SK-N-SH (cell line): Measurements from ENCODE around the gene LUC7L2. TPM values are rescaled to one million over a fixed set of nuclear protein-coding genes. Genes with fewer than 3 reads are reported as not detected.

Experiments used
- CTCF ChIA-PET: fragments of 300-600, 350-600 bp; formaldehyde crosslinking; extraction: SDS; loops from one replicate; lab custom pipeline; 2021; lab: Yijun Ruan, JAX
- POLR2A ChIA-PET: fragments of 350-600 bp; sonication (Branson Sonifier 250); formaldehyde crosslinking; extraction: SDS; loops from one replicate; lab custom pipeline; 2020; ENCODE audit warnings: antibody characterized with exemption, inconsistent platforms; lab: Yijun Ruan, JAX
- DNase-seq: peaks from one replicate; pipeline ENCODE4 v3.0.0; 2012
- H2AFZ ChIP-seq: fragments of 200-600 bp; sonication (generic); 2 replicates; pipeline ENCODE4 v1.8.1; 2016; ENCODE audit warnings: antibody characterized with exemption, mild to moderate bottlenecking, low read depth
- H3F3A ChIP-seq: fragments of 200-600 bp; sonication (generic); replicated peaks from 2 replicates; pipeline ENCODE3; 2016; ENCODE audit warnings: antibody characterized with exemption, mild to moderate bottlenecking; ENCODE audit not compliant: insufficient read depth
- H3K27ac ChIP-seq, 2 experiments: fragments of 200-500 bp in 1 of 2; fragments of 200-600 bp in 1 of 2; sonication (Bioruptor generic) in 1 of 2; sonication (generic), shearing (Covaris generic) in 1 of 2; 2 replicates each; pipeline versions ENCODE4 v1.5.1 to v1.6.1; 2014 to 2016; ENCODE audit warnings: low read depth in 2 of 2, inconsistent platforms in 1 of 2, low read length in 1 of 2, mild to moderate bottlenecking in 1 of 2, mixed read lengths in 1 of 2
- H3K27me3 ChIP-seq: fragments of 200-600 bp; sonication (generic), shearing (Covaris generic); 2 replicates; pipeline ENCODE4 v1.6.1; 2016; ENCODE audit warnings: mixed run types; ENCODE audit not compliant: insufficient read depth
- H3K36me3 ChIP-seq, 2 experiments: fragments of 200-500 bp in 1 of 2; fragments of 200-600 bp in 1 of 2; sonication (Bioruptor generic) in 1 of 2; sonication (generic) in 1 of 2; replicated peaks in 1 of 2; 2 replicates each; pipeline versions ENCODE3 to v1.5.1; 2014 to 2016; ENCODE audit warnings: low read length in 1 of 2, mild to moderate bottlenecking in 1 of 2; ENCODE audit not compliant: insufficient read depth in 2 of 2, control insufficient read depth in 1 of 2
- H3K4me1 ChIP-seq, 2 experiments: fragments of 200-500 bp in 1 of 2; fragments of 200-600 bp in 1 of 2; sonication (Bioruptor generic) in 1 of 2; sonication (generic), shearing (Covaris generic) in 1 of 2; 2 replicates each; pipeline versions ENCODE4 v1.5.1 to v1.6.1; 2014 to 2016; ENCODE audit warnings: low read depth in 1 of 2, low read length in 1 of 2, mixed run types in 1 of 2; ENCODE audit not compliant: insufficient read depth in 2 of 2, control insufficient read depth in 1 of 2
- H3K4me2 ChIP-seq: fragments of 200-600 bp; sonication (generic), shearing (Covaris generic); 2 replicates; pipeline ENCODE4 v1.6.1; 2017; ENCODE audit warnings: mixed run types
- H3K4me3 ChIP-seq, 2 experiments: fragments of 200-500 bp in 1 of 2; fragments of 200-600 bp in 1 of 2; sonication (Bioruptor generic) in 1 of 2; sonication (generic), shearing (Covaris generic) in 1 of 2; 2 replicates each; pipeline versions ENCODE4 v1.5.1 to v1.8.1; 2014 to 2016; ENCODE audit warnings: low read depth in 2 of 2, inconsistent platforms in 1 of 2, low read length in 1 of 2, mild to moderate bottlenecking in 1 of 2, mixed read lengths in 1 of 2, moderate library complexity in 1 of 2
- H3K79me2 ChIP-seq: fragments of 200-600 bp; sonication (generic); 2 replicates; pipeline ENCODE4 v1.8.1; 2017; ENCODE audit warnings: mild to moderate bottlenecking; ENCODE audit not compliant: insufficient read depth
- H3K9ac ChIP-seq: fragments of 200-600 bp; sonication (generic); 2 replicates; pipeline ENCODE4 v1.6.1; 2017; ENCODE audit warnings: mixed run types
- H3K9me2 ChIP-seq: fragments of 200-600 bp; sonication (generic); 2 replicates; pipeline ENCODE4 v1.6.1; 2017; ENCODE audit warnings: mixed run types
- H3K9me3 ChIP-seq: fragments of 200-600 bp; sonication (generic); 2 replicates; pipeline ENCODE4 v1.6.1; 2017; ENCODE audit warnings: mixed run types, mild to moderate bottlenecking, moderate library complexity
- H4K20me1 ChIP-seq: fragments of 200-600 bp; sonication (generic); 2 replicates; pipeline ENCODE4 v1.6.1; 2017; ENCODE audit warnings: mild to moderate bottlenecking, mixed run types; ENCODE audit not compliant: insufficient read depth
- FOSL2 ChIP-seq: IDR thresholded peaks from 2 replicates; pipeline ENCODE4 v1.4.0; 2012; ENCODE audit warnings: low read depth, mild to moderate bottlenecking, moderate library complexity, borderline replicate concordance
- GATA2 ChIP-seq: sonication (generic); formaldehyde crosslinking; IDR thresholded peaks from 2 replicates; pipeline ENCODE4 v1.5.0; 2020; ENCODE audit warnings: mild to moderate bottlenecking, missing genetic modification reagents
- JUND ChIP-seq: IDR thresholded peaks from 2 replicates; pipeline ENCODE4 v1.4.0; 2012
- MEF2A ChIP-seq: IDR thresholded peaks from 2 replicates; pipeline ENCODE4 v1.4.0; 2012; ENCODE audit warnings: low read depth, borderline replicate concordance
- MXI1 ChIP-seq: IDR thresholded peaks from 2 replicates; pipeline ENCODE4 v1.6.1; 2012; ENCODE audit warnings: mild to moderate bottlenecking, low read depth, low read length, improper control_type of control experiment
- RAD21 ChIP-seq: IDR thresholded peaks from 2 replicates; pipeline ENCODE4 v1.6.1; 2012; ENCODE audit warnings: mild to moderate bottlenecking, low read length
- RCOR1 ChIP-seq: fragments of 150-350 bp; IDR thresholded peaks from 2 replicates; pipeline ENCODE4 v1.6.1; 2017; ENCODE audit warnings: antibody characterized with exemption, low read length
- RXRA ChIP-seq: IDR thresholded peaks from 2 replicates; pipeline ENCODE4 v1.4.0; 2012; ENCODE audit warnings: low read depth, mild to moderate bottlenecking, borderline replicate concordance
- SIN3A ChIP-seq: IDR thresholded peaks from 2 replicates; pipeline ENCODE4 v1.6.1; 2012; ENCODE audit warnings: low read depth, mild to moderate bottlenecking, low read length, moderate library complexity, borderline replicate concordance
- SMC3 ChIP-seq: IDR thresholded peaks from 2 replicates; pipeline ENCODE4 v1.6.1; 2012; ENCODE audit warnings: low read depth, low read length, improper control_type of control experiment
- YY1 ChIP-seq: IDR thresholded peaks from 2 replicates; pipeline ENCODE4 v1.4.0; 2012; ENCODE audit warnings: low read depth, mild to moderate bottlenecking
- WGBS: methylation state at CpG from one replicate; pipeline ENCODE4 v1.1.6; 2017; ENCODE audit warnings: low lambda C conversion rate; 5-methylcytosine and 5-hydroxymethylcytosine counted together
- polyA plus RNA-seq, 3 experiments: library from polyadenylated mRNA; depleted of rRNA; stranded (reverse); fragments of >200 nt; gene quantifications; 2 replicates each; pipeline ENCODE4 v1.2.3, GENCODE V29; 2012
- TF ChIP-seq, protein P1 (sequence below): IDR thresholded peaks from 2 replicates; pipeline ENCODE4 v1.4.0; 2012; ENCODE audit warnings: low read depth, borderline replicate concordance
- TF ChIP-seq, protein P2 (sequence below): IDR thresholded peaks from 2 replicates; pipeline ENCODE4; 2012
- TF ChIP-seq, protein P3 (sequence below): IDR thresholded peaks from 2 replicates; pipeline ENCODE4 v1.4.0; 2012; ENCODE audit warnings: low read depth
- TF ChIP-seq, protein P4 (sequence below): fragments of 150-350 bp; IDR thresholded peaks from 2 replicates; pipeline ENCODE4 v1.6.1; 2017; ENCODE audit warnings: antibody characterized with exemption, low read length, low read depth, borderline replicate concordance
- TF ChIP-seq, protein P5 (sequence below): IDR thresholded peaks from 2 replicates; pipeline ENCODE4 v1.6.1; 2012; ENCODE audit warnings: mild to moderate bottlenecking, low read depth, low read length, moderate library complexity

The LUC7L2 gene
- polyA plus RNA-seq, 1 of the 3 experiments (the other 2 are of a cell fraction), result 45.7 TPM

DNA sequence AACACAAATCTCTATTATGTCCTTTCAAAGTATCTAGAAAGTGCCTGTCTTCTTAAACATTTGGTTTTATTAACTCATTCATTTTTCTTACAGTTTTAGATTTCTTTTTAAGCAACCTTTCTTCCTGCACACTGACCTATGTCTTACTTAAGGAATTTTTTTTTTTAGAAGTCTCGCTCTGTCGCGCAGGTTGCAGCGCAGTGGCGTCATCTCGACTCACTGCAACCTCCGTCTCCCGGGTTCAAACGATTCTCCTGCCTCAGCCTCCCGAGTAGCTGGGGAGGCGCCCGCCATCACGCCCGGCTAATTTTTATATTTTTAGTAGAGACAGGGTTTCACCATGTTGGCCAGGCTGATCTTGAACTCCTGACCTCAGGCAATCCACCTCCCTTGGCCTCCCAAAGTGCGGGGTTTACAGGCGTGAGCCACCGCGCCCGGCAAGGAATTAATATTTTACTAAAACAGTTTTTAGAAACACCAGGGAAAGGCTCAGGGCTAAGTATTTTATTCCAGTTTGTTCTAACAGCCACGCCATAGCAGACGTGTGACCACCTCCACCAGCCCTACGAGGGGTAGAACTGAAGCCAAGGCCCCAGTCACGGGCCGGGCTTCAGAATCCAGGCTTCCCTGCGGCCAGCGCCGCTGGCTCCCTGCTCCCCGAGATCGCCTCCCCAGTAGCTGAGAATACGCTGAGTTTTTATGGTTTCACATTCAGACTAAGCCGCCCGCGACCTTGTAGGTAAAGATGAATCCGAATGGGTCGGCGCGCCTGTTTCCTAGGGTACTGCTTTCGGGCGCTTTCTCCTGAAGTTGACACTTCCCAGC lies 941 bp upstream of the LUC7L2 start:
- 12% methylated on average over 39 of the region's 39 CpGs for WGBS
- peaks cover 59% of the 10 kb centered on the region for H3K79me2 ChIP-seq
- CTCF ChIA-PET, result interaction anchor here (1.0 to 1.7 kb wide), 4 partner anchors 11 to 49 kb away, joined by 3 to 4 read pairs (median 3); no protein-coding TSS in a partner anchor
- POLR2A ChIA-PET, result interaction anchor here (1.5 to 2.0 kb wide), 4 partner anchors 15 to 225 kb away, joined by 6 to 23 read pairs (median 8); a partner anchor contains a TSS
- peak overlapping the region; percentile 85 to 90 for H3K4me3 ChIP-seq
- no peaks in the 10 kb centered on the region for H3K9me3 ChIP-seq
- H3K9me2 ChIP-seq, result no peaks in the 10 kb centered on the region
- no peaks in the 10 kb centered on the region for H3K27me3 ChIP-seq
- H3F3A ChIP-seq, result peaks cover 34% of the 10 kb centered on the region
- peak overlapping the region; percentile 98 to 100 for H3K27ac ChIP-seq
- H3K36me3 ChIP-seq, result peaks cover 13 to 15% of the 10 kb centered on the region in 2 experiments
- H3K9ac ChIP-seq, result peak overlapping the region; percentile 89
- peak overlapping the region; percentile 85 for H3K4me2 ChIP-seq
- peaks cover 25% of the 10 kb centered on the region for H4K20me1 ChIP-seq
- no peak for TF ChIP-seq RXRA
- no peak for TF ChIP-seq YY1
- TF ChIP-seq RAD21, result no peak
- no peak for TF ChIP-seq MXI1
- TF ChIP-seq SIN3A, result no peak
- TF ChIP-seq, protein P1, sequence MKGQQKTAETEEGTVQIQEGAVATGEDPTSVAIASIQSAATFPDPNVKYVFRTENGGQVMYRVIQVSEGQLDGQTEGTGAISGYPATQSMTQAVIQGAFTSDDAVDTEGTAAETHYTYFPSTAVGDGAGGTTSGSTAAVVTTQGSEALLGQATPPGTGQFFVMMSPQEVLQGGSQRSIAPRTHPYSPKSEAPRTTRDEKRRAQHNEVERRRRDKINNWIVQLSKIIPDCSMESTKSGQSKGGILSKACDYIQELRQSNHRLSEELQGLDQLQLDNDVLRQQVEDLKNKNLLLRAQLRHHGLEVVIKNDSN, result no peak
- no peak for TF ChIP-seq JUND
- TF ChIP-seq GATA2 (CRISPR knock-in tag), result no peak
- no peak for TF ChIP-seq RCOR1
- TF ChIP-seq, protein P2, sequence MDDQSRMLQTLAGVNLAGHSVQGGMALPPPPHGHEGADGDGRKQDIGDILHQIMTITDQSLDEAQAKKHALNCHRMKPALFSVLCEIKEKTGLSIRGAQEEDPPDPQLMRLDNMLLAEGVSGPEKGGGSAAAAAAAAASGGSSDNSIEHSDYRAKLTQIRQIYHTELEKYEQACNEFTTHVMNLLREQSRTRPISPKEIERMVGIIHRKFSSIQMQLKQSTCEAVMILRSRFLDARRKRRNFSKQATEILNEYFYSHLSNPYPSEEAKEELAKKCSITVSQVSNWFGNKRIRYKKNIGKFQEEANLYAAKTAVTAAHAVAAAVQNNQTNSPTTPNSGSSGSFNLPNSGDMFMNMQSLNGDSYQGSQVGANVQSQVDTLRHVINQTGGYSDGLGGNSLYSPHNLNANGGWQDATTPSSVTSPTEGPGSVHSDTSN, result no peak
- TF ChIP-seq FOSL2, result no peak
- no peak for TF ChIP-seq MEF2A
- no peak; the same call in 1 of the 2 replicates for TF ChIP-seq SMC3
- peak overlapping the region; percentile 89 for H2AFZ ChIP-seq
- DNase-seq, result peak; percentile 68
- peaks cover 10 to 20% of the 10 kb centered on the region in 2 experiments; a peak in 3 of 4 replicates for H3K4me1 ChIP-seq

DNA sequence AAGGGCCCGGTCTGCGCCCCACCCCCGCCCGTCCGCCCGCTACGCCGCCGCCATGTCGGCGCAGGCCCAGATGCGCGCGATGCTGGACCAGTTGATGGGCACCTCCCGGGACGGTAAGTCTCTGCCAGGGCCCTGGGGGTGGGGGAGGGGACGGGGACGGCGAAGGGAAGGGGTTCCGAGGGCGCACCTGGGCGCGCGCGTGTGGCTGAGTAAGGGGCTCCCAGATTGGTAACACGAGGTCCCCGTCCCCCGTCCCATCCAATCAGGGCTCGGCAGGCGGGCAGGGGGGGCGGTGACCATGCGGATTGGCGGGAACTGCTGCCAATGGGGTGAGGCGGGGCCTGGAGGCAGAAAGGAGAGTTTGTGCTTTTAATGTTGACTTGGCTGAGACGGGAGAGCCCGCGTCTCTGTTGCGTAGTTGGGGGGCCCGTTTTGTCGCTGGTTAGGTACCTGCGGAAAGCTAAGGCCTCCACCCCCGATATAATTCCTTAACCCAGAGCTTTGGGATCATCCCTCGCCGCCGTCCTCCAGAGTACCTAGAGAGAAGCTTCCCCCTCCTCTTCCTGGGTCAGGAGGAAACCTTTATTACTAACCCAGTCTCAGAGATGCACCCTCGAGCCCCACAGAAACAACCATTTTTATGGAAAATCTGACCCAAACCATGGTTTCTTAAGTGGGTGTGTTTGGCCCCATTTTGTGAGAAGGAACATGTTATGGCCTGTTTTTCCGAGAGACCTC lies 685 bp downstream of the LUC7L2 start:
- WGBS, result under 1% methylated on average over 34 of the region's 47 CpGs
- TF ChIP-seq, protein P3, sequence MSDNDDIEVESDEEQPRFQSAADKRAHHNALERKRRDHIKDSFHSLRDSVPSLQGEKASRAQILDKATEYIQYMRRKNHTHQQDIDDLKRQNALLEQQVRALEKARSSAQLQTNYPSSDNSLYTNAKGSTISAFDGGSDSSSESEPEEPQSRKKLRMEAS, result peak; percentile 84
- TF ChIP-seq JUND, result no peak
- TF ChIP-seq, protein P4, sequence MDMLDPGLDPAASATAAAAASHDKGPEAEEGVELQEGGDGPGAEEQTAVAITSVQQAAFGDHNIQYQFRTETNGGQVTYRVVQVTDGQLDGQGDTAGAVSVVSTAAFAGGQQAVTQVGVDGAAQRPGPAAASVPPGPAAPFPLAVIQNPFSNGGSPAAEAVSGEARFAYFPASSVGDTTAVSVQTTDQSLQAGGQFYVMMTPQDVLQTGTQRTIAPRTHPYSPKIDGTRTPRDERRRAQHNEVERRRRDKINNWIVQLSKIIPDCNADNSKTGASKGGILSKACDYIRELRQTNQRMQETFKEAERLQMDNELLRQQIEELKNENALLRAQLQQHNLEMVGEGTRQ, result no peak
- no peak for TF ChIP-seq GATA2 (CRISPR knock-in tag)
- TF ChIP-seq MEF2A, result no peak
- TF ChIP-seq, protein P5, sequence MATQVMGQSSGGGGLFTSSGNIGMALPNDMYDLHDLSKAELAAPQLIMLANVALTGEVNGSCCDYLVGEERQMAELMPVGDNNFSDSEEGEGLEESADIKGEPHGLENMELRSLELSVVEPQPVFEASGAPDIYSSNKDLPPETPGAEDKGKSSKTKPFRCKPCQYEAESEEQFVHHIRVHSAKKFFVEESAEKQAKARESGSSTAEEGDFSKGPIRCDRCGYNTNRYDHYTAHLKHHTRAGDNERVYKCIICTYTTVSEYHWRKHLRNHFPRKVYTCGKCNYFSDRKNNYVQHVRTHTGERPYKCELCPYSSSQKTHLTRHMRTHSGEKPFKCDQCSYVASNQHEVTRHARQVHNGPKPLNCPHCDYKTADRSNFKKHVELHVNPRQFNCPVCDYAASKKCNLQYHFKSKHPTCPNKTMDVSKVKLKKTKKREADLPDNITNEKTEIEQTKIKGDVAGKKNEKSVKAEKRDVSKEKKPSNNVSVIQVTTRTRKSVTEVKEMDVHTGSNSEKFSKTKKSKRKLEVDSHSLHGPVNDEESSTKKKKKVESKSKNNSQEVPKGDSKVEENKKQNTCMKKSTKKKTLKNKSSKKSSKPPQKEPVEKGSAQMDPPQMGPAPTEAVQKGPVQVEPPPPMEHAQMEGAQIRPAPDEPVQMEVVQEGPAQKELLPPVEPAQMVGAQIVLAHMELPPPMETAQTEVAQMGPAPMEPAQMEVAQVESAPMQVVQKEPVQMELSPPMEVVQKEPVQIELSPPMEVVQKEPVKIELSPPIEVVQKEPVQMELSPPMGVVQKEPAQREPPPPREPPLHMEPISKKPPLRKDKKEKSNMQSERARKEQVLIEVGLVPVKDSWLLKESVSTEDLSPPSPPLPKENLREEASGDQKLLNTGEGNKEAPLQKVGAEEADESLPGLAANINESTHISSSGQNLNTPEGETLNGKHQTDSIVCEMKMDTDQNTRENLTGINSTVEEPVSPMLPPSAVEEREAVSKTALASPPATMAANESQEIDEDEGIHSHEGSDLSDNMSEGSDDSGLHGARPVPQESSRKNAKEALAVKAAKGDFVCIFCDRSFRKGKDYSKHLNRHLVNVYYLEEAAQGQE, result no peak; the same call in 1 of the 2 replicates

More for the DNA sequence above, 685 bp downstream of the LUC7L2 start:
- Histone ChIP-seq H3K36me3 (peaks cover 26 to 29% of the 10 kb centered on the region in 2 experiments), H3K4me1 (peaks cover 10 to 20% of the 10 kb centered on the region in 2 experiments; a peak in 3 of 4 replicates), H3K27ac (peak overlapping the region; percentile 98 to 100), H3K4me2 (peak overlapping the region; percentile 85), H4K20me1 (peaks cover 42% of the 10 kb centered on the region), H3K79me2 (peaks cover 75% of the 10 kb centered on the region), H3F3A (peaks cover 33% of the 10 kb centered on the region), H3K9me3 (no peaks in the 10 kb centered on the region), H3K27me3 (no peaks in the 10 kb centered on the region), H3K9ac (peak overlapping the region; percentile 89), H2AFZ (peak overlapping the region; percentile 39; the same call in 1 of the 2 replicates), H3K9me2 (no peaks in the 10 kb centered on the region), H3K4me3 (peak overlapping the region; percentile 85 to 90)
- ChIA-PET CTCF (interaction anchor here (1.3 to 1.7 kb wide), 5 partner anchors 13 to 47 kb away, joined by 3 to 6 read pairs (median 4); no protein-coding TSS in a partner anchor), POLR2A (interaction anchor here (0.5 to 2.0 kb wide), 11 partner anchors 10 to 227 kb away, joined by 3 to 23 read pairs (median 4); a partner anchor contains a TSS)
- DNase-seq, result peak; percentile 97
